ENCODE results near the gene COPA. TPM values are rescaled to one million over a fixed set of nuclear protein-coding genes. Genes with fewer than 3 reads are reported as not detected.

COPA gene
- total and polyA plus RNA-seq, 3 experiments from 2014 or later, result 121 to 139 (median 129) TPM

Other genes with a start within 250 kb of the COPA start
- gene IGSF8, start 244.6 kb downstream of the COPA start, total RNA-seq, result 10 to 100 TPM; 39.5 to 42.7 TPM
- 59.2 TPM for gene IGSF8, start 244.6 kb downstream of the COPA start, polyA plus RNA-seq
- not detected for gene ATP1A2, start 227.5 kb downstream of the COPA start, total RNA-seq
- gene ATP1A2, start 227.5 kb downstream of the COPA start, polyA plus RNA-seq, result not detected
- not detected for gene ATP1A4, start 191.6 kb downstream of the COPA start, total RNA-seq
- gene ATP1A4, start 191.6 kb downstream of the COPA start, polyA plus RNA-seq, result not detected
- not detected for gene CASQ1, start 152.7 kb downstream of the COPA start, total RNA-seq
- gene CASQ1, start 152.7 kb downstream of the COPA start, polyA plus RNA-seq, result not detected
- 10 to 100 TPM; 77.4 to 81.4 TPM for gene PEA15, start 137.9 kb downstream of the COPA start, total RNA-seq
- gene PEA15, start 137.9 kb downstream of the COPA start, polyA plus RNA-seq, result 9.1 TPM
- 10 to 100 TPM; 95.6 to 97.0 TPM for gene DCAF8, start 80.7 kb downstream of the COPA start, total RNA-seq
- gene DCAF8, start 80.7 kb downstream of the COPA start, polyA plus RNA-seq, result 54.2 TPM
- 10 to 100 TPM; 56.1 to 57.5 TPM for gene PEX19, start 58.1 kb downstream of the COPA start, total RNA-seq
- 47.7 TPM for gene PEX19, start 58.1 kb downstream of the COPA start, polyA plus RNA-seq
- gene NCSTN, start 133 bp upstream of the COPA start, total RNA-seq, result 10 to 100 TPM; 58.7 to 61.3 TPM
- gene NCSTN, start 133 bp upstream of the COPA start, polyA plus RNA-seq, result 74.4 TPM
- under 1 TPM; 0.38 to 0.48 TPM for gene NHLH1, start 23.8 kb upstream of the COPA start, total RNA-seq
- gene NHLH1, start 23.8 kb upstream of the COPA start, polyA plus RNA-seq, result not detected
- gene VANGL2, start 57.3 kb upstream of the COPA start, total RNA-seq, result under 1 TPM; 0.04 to 0.07 TPM
- gene VANGL2, start 57.3 kb upstream of the COPA start, polyA plus RNA-seq, result not detected
- gene SLAMF6, start 180.0 kb upstream of the COPA start, total RNA-seq, result 10 to 100 TPM; 28.3 to 30.7 TPM
- 201 TPM for gene SLAMF6, start 180.0 kb upstream of the COPA start, polyA plus RNA-seq
- 10 to 100 TPM; 25.1 to 27.6 TPM for gene CD84, start 236.2 kb upstream of the COPA start, total RNA-seq
- gene CD84, start 236.2 kb upstream of the COPA start, polyA plus RNA-seq, result 58.1 TPM